WTC11 (cell line): Measurements from ENCODE around the gene FRYL. TPM values are rescaled to one million over a fixed set of nuclear protein-coding genes. Genes with fewer than 3 reads are reported as not detected.

Source experiments
- ATAC-seq: fragments of 200-7000 bp; cut with Tn5 transposase; 2 replicates; pipeline ENCODE4 v1.10.0; 2021; ENCODE audit warnings: mild to moderate bottlenecking, moderate library complexity
- CTCF ChIA-PET: fragments of 300-600 bp; sonication (Branson Sonifier 250); formaldehyde crosslinking; loops from one replicate; lab custom pipeline; 2021; ENCODE audit warnings: antibody characterized with exemption; lab: Charles Lee
- POLR2A ChIA-PET: fragments of 350-600 bp; sonication (Branson Sonifier 250); formaldehyde crosslinking; loops from one replicate; lab custom pipeline; 2021; ENCODE audit warnings: antibody characterized with exemption; lab: Charles Lee
- DNase-seq: peaks from one replicate; pipeline ENCODE4 v3.0.0; 2021; ENCODE audit warnings: low spot score
- H3K27ac Mint-ChIP-seq: 2 replicates; pipeline ENCODE4 v1.8.0; 2021; ENCODE audit warnings: mixed read lengths
- H3K27me3 Mint-ChIP-seq: 2 replicates; pipeline ENCODE4 v1.8.0; 2021; ENCODE audit warnings: low read depth, mild to moderate bottlenecking, moderate library complexity, mixed read lengths
- H3K36me3 Mint-ChIP-seq: 2 replicates; pipeline ENCODE4 v1.8.0; 2021; ENCODE audit warnings: mixed read lengths
- H3K4me1 Mint-ChIP-seq: 2 replicates; pipeline ENCODE4 v1.8.0; 2022; ENCODE audit warnings: mixed read lengths
- H3K4me3 Mint-ChIP-seq: 2 replicates; pipeline ENCODE4 v1.8.0; 2021; ENCODE audit warnings: mild to moderate bottlenecking, moderate library complexity, mixed read lengths
- H3K9me3 Mint-ChIP-seq: 2 replicates; pipeline ENCODE4 v1.8.0; 2021; ENCODE audit warnings: mixed read lengths
- AR ChIP-seq: fragments of 250-450 bp; sonication (Bioruptor Pico); IDR thresholded peaks from 2 replicates; pipeline ENCODE4 v1.9.0; 2021; ENCODE audit warnings: mild to moderate bottlenecking
- CBFB ChIP-seq: sonication (generic); formaldehyde crosslinking; IDR thresholded peaks from 2 replicates; pipeline ENCODE4 v1.8.1; 2022; ENCODE audit warnings: mild to moderate bottlenecking, low read depth, missing genetic modification reagents
- E2F1 ChIP-seq: sonication (generic); formaldehyde crosslinking; IDR thresholded peaks from 2 replicates; pipeline ENCODE4 v1.8.0; 2022; ENCODE audit warnings: mild to moderate bottlenecking, missing genetic modification reagents
- ERG ChIP-seq: fragments of 250-450 bp; sonication (Bioruptor Pico); IDR thresholded peaks from 2 replicates; pipeline ENCODE4 v1.8.0; 2021; ENCODE audit warnings: mild to moderate bottlenecking
- FOXJ3 ChIP-seq: sonication (generic); formaldehyde crosslinking; IDR thresholded peaks from 2 replicates; pipeline ENCODE4 v1.9.0; 2021; ENCODE audit warnings: missing genetic modification reagents, mild to moderate bottlenecking, borderline replicate concordance
- GRHL2 ChIP-seq: fragments of 250-450 bp; sonication (Bioruptor Pico); IDR thresholded peaks from 2 replicates; pipeline ENCODE4 v1.8.0; 2022; ENCODE audit warnings: mild to moderate bottlenecking, moderate library complexity; ENCODE audit not compliant: insufficient replicate concordance, severe bottlenecking
- JUN ChIP-seq: sonication (generic); formaldehyde crosslinking; IDR thresholded peaks from 2 replicates; pipeline ENCODE4 v1.8.0; 2023; ENCODE audit warnings: mild to moderate bottlenecking, missing genetic modification reagents
- MLX ChIP-seq: sonication (generic); formaldehyde crosslinking; IDR thresholded peaks from 2 replicates; pipeline ENCODE4 v1.8.1; 2023; ENCODE audit warnings: mild to moderate bottlenecking, missing genetic modification reagents, moderate library complexity
- OVOL2 ChIP-seq: fragments of 250-450 bp; sonication (Bioruptor Pico); IDR thresholded peaks from 2 replicates; pipeline ENCODE4 v1.9.0; 2021; ENCODE audit warnings: mild to moderate bottlenecking, borderline replicate concordance
- PRDM15 ChIP-seq: sonication (generic); formaldehyde crosslinking; IDR thresholded peaks from 2 replicates; pipeline ENCODE4 v1.8.0; 2022; ENCODE audit warnings: missing genetic modification reagents
- RELA ChIP-seq: sonication (generic); formaldehyde crosslinking; IDR thresholded peaks from 2 replicates; pipeline ENCODE4 v1.8.1; 2022; ENCODE audit warnings: missing genetic modification reagents, mild to moderate bottlenecking, borderline replicate concordance
- TCF7 ChIP-seq: sonication (generic); formaldehyde crosslinking; IDR thresholded peaks from 2 replicates; pipeline ENCODE4 v1.8.0; 2022; ENCODE audit warnings: mild to moderate bottlenecking, low read depth, missing genetic modification reagents, moderate library complexity
- TEAD1 ChIP-seq: sonication (generic); formaldehyde crosslinking; IDR thresholded peaks from 2 replicates; pipeline ENCODE4 v1.8.0; 2022; ENCODE audit warnings: mild to moderate bottlenecking, missing genetic modification reagents
- TEAD4 ChIP-seq: sonication (generic); formaldehyde crosslinking; IDR thresholded peaks from 2 replicates; pipeline ENCODE4 v1.8.0; 2022; ENCODE audit warnings: mild to moderate bottlenecking, missing genetic modification reagents
- ZNF121 ChIP-seq: sonication (generic); formaldehyde crosslinking; IDR thresholded peaks from 2 replicates; pipeline ENCODE4 v1.8.0; 2023; ENCODE audit warnings: missing genetic modification reagents
- ZNF512 ChIP-seq: sonication (generic); formaldehyde crosslinking; IDR thresholded peaks from 2 replicates; pipeline ENCODE4 v1.8.1; 2022; ENCODE audit warnings: missing genetic modification reagents, borderline replicate concordance
- total RNA-seq: library from RNA; stranded (reverse); gene quantifications from 3 replicates; pipeline ENCODE4 v1.2.3, GENCODE V29; 2021

Gene FRYL
- total RNA-seq, 1 experiment from 2014 or later: 38.7 TPM

GRCh38 chr4:48752246-48752645 is 27.8 kb downstream of the FRYL start:
- Mint-ChIP-seq H3K4me1 (peaks cover 30% of the 10 kb centered on the region), H3K36me3 (peaks cover 31% of the 10 kb centered on the region), H3K27me3 (no peaks in the 10 kb centered on the region), H3K9me3 (peaks cover 32% of the 10 kb centered on the region), H3K27ac (no peak overlapping the region), H3K4me3 (no peak overlapping the region)
- ATAC-seq (no peak), DNase-seq (no peak)
- TF ChIP-seq ZNF121 (CRISPR knock-in tag): no peak
- CTCF ChIA-PET: no interaction called here
- POLR2A ChIA-PET: no interaction called here

- peak overlapping the region; percentile 63; the same call in 1 of the 2 replicates for H3K27ac Mint-ChIP-seq
- TF ChIP-seq PRDM15 (CRISPR knock-in tag) (no peak), OVOL2 (CRISPR knock-in tag) (no peak), TEAD1 (CRISPR knock-in tag) (no peak), TCF7 (CRISPR knock-in tag) (no peak), JUN (CRISPR knock-in tag) (no peak), ERG (CRISPR knock-in tag) (no peak), FOXJ3 (CRISPR knock-in tag) (no peak), ZNF512 (CRISPR knock-in tag) (no peak), E2F1 (CRISPR knock-in tag) (no peak), RELA (CRISPR knock-in tag) (no peak)
- ChIA-PET CTCF (interaction anchor here (3.6 kb wide), 1 partner anchor 171 kb away, joined by 9 read pairs; no protein-coding TSS in a partner anchor), POLR2A (no interaction called here)
- DNase-seq (no peak), ATAC-seq (peak; percentile 75)
- H3K4me1 Mint-ChIP-seq: peaks cover 38% of the 10 kb centered on the region
- H3K36me3 Mint-ChIP-seq: peaks cover 23% of the 10 kb centered on the region
- peaks cover 17% of the 10 kb centered on the region for H3K9me3 Mint-ChIP-seq
- H3K4me3 Mint-ChIP-seq: no peak overlapping the region
- no peaks in the 10 kb centered on the region for H3K27me3 Mint-ChIP-seq
Observed at GRCh38 chr4:48748949-48749596, 31.0 kb downstream of the FRYL start.

GRCh38 chr4:48746608-48747362 is 33.3 kb downstream of the FRYL start:
- H3K4me1 Mint-ChIP-seq: peaks cover 42% of the 10 kb centered on the region
- H3K9me3 Mint-ChIP-seq: peaks cover 3% of the 10 kb centered on the region
- H3K27me3 Mint-ChIP-seq: no peaks in the 10 kb centered on the region
- H3K36me3 Mint-ChIP-seq: peaks cover 8% of the 10 kb centered on the region; the same call in 1 of the 2 replicates
- ChIA-PET POLR2A (no interaction called here), CTCF (interaction anchor here (3.6 kb wide), 1 partner anchor 168 kb away, joined by 9 read pairs; no protein-coding TSS in a partner anchor)
- ATAC-seq (peak; percentile 50; the same call in 1 of the 2 replicates), DNase-seq (no peak)
- H3K4me3 Mint-ChIP-seq: no peak overlapping the region
- H3K27ac Mint-ChIP-seq: peak overlapping the region; percentile 95
- TF ChIP-seq TEAD4 (CRISPR knock-in tag) (no peak), TCF7 (CRISPR knock-in tag) (no peak), CBFB (no peak), ZNF121 (CRISPR knock-in tag) (no peak), GRHL2 (no peak), MLX (CRISPR knock-in tag) (no peak), AR (CRISPR knock-in tag) (no peak)
